CD4-positive, alpha-beta T cell treated with Interleukin-2 at 100 ng/mL for 4 hours (primary cell): ENCODE measurements around the gene GOLGA8T.
"Not testable (repeated sequence)": the region's sequence is repeated elsewhere in the genome, so short reads cannot be mapped to it uniquely, and the experiment has no call there.

ENCODE experiments used
- DNase-seq: peaks from one replicate; pipeline ENCODE4 v3.0.0-alpha.2; 2020; ENCODE audit warnings: low spot score

The GOLGA8T gene, protein sequence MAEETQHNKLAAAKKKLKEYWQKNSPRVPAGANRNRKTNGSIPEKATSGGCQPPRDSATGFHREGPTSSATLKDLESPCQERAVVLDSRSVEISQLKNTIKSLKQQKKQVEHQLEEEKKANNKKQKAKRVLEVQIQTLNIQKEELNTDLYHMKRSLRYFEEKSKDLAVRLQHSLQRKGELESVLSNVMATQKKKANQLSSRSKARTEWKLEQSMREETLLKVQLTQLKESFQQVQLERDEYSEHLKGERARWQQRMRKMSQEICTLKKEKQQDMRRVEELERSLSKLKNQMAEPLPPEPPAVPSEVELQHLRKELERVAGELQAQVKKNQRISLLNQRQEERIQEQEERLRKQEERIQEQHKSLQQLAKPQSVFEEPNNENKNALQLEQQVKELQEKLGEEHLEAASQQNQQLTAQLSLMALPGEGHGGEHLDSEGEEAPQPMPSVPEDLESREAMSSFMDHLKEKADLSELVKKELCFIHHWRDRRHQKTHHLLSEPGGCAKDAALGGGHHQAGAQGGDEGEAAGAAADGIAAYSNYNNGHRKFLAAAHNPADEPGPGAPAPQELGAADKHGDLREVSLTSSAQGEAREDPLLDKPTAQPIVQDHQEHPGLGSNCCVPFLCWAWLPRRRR

DNA sequence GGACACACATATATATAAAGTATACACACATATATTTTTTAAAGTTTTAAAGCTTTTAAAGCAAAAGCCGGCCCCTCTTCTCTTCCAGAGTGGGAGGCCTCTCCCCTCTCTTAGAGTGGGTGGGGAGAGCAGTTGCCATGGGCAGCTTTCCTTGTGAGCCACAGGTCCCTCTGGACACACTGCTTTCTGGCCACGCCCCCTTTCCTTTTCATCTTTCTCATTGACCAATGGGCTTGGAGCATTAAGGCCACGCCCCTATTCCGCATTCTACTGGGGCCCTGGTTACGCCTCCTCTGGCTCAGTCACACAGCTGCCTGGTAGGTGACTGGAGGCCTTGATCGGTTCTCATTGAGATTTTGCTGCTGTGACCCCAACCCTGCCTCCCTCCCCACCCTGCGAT, at the start of gene GOLGA8T:
GOLGA8T (plus strand) TSS at position 301 of the 400 bp plus-strand sequence; CDS start at position 399, 98 bp downstream.
- DNase-seq, result not testable (repeated sequence)

DNA sequence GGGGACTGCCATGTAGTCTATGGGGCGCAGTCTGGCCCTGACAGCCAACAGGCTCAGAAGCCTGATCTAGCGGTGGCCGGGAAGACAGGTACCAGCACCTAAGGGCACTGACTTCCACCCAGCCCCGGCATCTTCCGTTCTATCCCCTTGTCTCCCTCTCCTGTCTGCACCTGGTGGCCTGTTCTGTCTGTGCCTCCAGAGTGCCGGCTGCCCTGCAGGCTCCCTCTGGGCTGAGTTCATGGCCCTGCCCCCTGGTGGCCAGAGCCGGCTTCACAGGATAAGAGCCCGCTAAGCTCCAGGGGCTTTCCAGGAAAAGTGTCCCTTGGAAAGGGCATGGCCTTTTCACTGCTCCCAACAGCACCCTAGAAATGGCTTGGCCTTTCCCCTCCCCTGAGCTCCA, 37.0 kb upstream of the GOLGA8T start:
- not testable (repeated sequence) for DNase-seq

- DNase-seq, result not testable (repeated sequence)
Measured at GRCh38 chr15:30102890-30103289, 32.0 kb upstream of the GOLGA8T start.

GRCh38 chr15:30103941-30104507, 30.8 kb upstream of the GOLGA8T start:
- not testable (repeated sequence) for DNase-seq

GRCh38 chr15:30110591-30110990, 24.3 kb upstream of the GOLGA8T start:
- not testable (repeated sequence) for DNase-seq

DNA sequence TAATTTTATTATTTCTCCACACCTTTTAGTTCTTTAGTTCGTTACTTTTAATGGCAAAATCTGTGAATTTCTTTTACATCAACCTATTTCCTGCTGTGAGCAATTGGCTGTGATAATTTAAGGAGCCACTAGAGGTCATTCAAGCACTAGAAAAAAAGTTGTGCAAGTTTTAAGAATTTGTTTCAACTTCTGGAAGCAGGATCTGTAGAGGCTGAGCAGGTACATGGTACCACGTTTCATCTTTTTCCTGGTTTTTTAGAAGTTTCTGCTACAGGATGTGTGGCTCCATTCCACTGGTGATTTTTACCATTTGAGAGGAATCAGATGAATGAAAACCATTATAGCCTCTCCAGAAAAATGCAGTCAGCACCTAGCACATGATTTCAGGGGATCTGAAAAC, 4.8 kb upstream of the GOLGA8T start:
- peak; percentile 0 for DNase-seq

DNA sequence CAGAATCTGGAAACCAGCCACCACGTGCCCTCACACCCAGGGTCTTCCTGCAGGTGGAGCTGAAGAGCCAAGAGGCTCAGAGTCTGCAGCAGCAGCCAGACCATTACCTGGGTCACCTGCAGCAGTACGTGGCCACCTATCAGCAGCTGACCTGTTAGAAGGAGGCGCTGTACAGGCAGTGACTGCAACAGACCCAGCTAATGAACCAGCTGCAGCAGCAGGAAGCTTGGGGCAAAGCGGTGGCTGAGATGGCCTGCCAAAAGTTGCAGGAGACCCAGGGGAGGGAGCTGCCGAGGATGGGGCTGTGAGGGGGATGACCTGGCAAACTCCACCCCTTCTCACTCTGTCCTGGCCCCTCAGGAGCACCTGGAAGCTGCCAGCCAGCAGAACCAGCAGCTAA, 8.4 kb downstream of the GOLGA8T start:
- not testable (repeated sequence) for DNase-seq

- not testable (repeated sequence) for DNase-seq
Measured at GRCh38 chr15:30149891-30150290, 15.0 kb downstream of the GOLGA8T start.

- not testable (repeated sequence) for DNase-seq
Measured at GRCh38 chr15:30162479-30163357, 27.9 kb downstream of the GOLGA8T start.

DNA sequence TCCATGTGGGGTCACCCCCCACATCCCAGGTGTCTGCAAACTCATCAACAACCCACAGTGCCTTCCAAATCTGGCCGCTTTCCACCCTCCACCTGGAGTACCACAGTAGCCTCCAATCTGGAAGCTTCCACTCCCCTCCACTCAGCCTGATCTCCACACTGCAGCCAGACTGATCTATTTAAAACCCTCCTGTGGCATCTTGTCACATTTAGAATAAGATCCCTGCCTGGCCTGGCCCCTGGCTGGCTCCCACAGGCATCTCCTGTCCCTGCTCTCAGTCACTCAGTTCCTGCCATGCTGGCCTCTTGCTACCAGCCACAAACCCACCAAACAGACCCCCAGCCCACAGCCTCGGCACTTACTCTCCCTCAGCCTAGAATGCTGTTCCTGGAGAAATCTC, 28.9 kb downstream of the GOLGA8T start:
- DNase-seq, result not testable (repeated sequence)

GRCh38 chr15:30164257-30164656, 29.4 kb downstream of the GOLGA8T start:
- DNase-seq, result not testable (repeated sequence)

DNA sequence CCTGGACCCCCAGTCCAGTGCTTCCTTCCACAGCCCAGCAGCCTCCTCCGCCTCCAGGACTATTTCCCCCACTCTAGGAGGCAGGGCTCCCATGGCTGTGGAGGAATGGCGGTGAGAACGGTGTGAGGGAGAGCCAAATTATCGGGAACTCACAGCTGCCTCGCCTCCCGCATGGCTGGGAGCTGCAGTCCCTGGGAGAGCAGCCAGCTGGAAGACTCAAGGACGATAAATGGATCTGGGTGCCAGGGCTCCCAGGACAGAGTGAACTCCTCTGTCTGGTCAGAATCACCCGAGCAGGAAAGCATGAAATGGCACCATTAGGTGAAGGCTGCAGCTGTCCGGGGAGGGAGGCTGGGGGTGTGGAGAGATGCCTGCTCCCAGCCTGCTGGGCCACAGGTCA, 32.6 kb downstream of the GOLGA8T start:
- not testable (repeated sequence) for DNase-seq

DNA sequence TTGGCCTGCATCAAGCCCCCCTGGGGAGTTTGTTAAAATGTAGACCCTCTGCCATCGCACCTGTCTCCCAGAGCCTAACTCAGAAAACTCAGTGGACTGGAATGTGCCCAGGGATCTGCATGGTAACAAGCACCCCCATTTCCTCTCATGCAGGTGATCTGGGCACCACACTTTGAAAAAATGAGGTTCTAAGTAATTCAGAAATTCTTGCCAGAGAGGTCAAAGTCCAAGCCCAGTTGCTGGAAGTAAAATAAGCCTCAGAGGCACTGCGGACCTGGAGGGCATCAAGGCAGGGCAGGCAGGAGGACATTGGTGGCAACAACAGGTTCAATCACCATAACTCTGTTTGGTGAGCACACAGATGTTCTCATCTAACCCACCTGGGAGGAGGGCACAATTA, 33.0 kb downstream of the GOLGA8T start:
- DNase-seq, result not testable (repeated sequence)

DNA sequence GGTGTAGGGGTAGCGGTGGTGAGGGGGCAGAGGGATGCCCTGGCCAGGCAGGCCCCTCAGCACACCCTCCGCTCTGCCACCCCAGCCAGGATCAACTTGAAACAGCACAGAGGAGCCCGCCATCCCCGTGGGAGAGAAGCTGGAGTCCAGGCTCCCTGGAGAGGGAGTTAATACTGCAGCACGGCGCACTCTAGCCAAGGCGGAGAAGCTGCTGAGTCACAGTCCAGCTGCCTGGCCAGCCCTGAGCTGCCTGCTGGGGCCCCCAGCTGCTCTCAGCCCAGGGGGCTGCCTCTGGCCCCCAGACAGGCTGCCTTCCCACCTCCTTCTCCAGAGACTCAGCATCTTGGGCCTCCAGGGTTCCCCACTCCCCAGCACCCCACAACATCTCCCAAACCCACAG, 36.6 kb downstream of the GOLGA8T start:
- not testable (repeated sequence) for DNase-seq

GRCh38 chr15:30173041-30173608, 38.3 kb downstream of the GOLGA8T start:
- peak; percentile 70 for DNase-seq

GRCh38 chr15:30175291-30175690, 40.4 kb downstream of the GOLGA8T start:
- DNase-seq, result not testable (repeated sequence)

DNA sequence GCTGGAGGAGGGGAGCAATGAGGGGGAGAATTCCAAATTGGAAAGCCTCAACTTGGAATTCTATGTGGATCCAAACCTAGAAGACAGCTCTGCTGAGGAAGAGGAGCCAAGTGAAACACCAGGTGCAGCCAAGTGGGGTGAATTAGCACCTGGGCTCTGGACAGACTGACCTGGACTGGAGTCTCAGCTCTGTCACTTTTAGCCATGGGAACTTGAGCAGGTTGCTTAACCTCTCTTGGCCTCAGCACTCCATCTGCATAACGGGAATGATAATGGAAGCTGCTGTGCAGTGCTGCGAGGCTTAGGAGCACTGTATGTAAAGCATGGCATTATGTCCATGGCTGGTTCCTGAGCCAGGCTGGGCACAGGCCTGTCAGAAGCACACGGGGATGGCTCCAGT, 41.8 kb downstream of the GOLGA8T start:
- DNase-seq, result not testable (repeated sequence)

DNA sequence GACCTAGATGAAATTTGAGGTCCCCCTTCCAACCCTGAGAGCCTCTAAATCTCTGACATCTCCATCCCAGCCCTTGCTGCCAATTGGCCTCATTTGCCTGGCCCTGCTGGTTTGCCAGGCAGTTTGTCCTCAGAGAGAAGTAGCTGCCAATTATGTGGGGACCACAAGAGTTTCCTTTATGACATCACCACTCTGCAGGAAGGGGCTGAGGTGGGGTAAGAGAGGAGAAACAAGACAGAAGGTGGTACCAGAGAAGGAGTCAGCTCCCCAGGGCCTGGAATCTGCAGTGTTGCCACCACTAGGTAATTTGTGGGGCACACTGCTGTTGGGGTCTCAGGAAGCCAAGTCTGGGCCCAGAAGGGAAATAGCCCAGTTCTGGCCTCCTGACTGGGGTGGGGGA, 45.0 kb downstream of the GOLGA8T start:
- not testable (repeated sequence) for DNase-seq

GRCh38 chr15:30185495-30185894, 50.6 kb downstream of the GOLGA8T start:
- DNase-seq, result not testable (repeated sequence)

GRCh38 chr15:30187429-30187828, 52.6 kb downstream of the GOLGA8T start:
- not testable (repeated sequence) for DNase-seq

GRCh38 chr15:30189754-30190153, 54.9 kb downstream of the GOLGA8T start:
- not testable (repeated sequence) for DNase-seq
